HG02970 (cell line): ENCODE results near the gene GRIK4.

Experiments
- ATAC-seq: cut with Tn5 transposase; IDR thresholded peaks from one replicate; pipeline ENCODE4 v1.9.1; 2021; ENCODE audit warnings: mild to moderate bottlenecking, moderate library complexity, moderate number of reproducible peaks; ENCODE audit not compliant: unreplicated experiment, low FRiP score

Gene GRIK4

GRCh38 chr11:120958185-120958584 lies 446.6 kb downstream of the GRIK4 start:
- ATAC-seq = no peak

- ATAC-seq = no peak
Measured at GRCh38 chr11:120959189-120959588, 447.6 kb downstream of the GRIK4 start.

GRCh38 chr11:120964857-120965256 lies 453.3 kb downstream of the GRIK4 start:
- no peak for ATAC-seq

GRCh38 chr11:120966840-120967239 lies 455.3 kb downstream of the GRIK4 start:
- ATAC-seq = no peak

GRCh38 chr11:120969993-120970392 lies 458.4 kb downstream of the GRIK4 start:
- no peak for ATAC-seq

- no peak for ATAC-seq
Measured at GRCh38 chr11:120971825-120972224, 460.3 kb downstream of the GRIK4 start.

- ATAC-seq = no peak
Measured at GRCh38 chr11:120972621-120973020, 461.1 kb downstream of the GRIK4 start.

- no peak for ATAC-seq
Measured at GRCh38 chr11:120973501-120973900, 462.0 kb downstream of the GRIK4 start.

GRCh38 chr11:120974466-120974865 lies 462.9 kb downstream of the GRIK4 start:
- no peak for ATAC-seq

- ATAC-seq = no peak
Measured at GRCh38 chr11:120974965-120975364, 463.4 kb downstream of the GRIK4 start.

- no peak for ATAC-seq
Measured at GRCh38 chr11:120977266-120978137, 466.0 kb downstream of the GRIK4 start.

- ATAC-seq = no peak
Measured at GRCh38 chr11:120978701-120979100, 467.2 kb downstream of the GRIK4 start.

- peak; percentile 53 for ATAC-seq
Measured at GRCh38 chr11:120985718-120986569, 474.4 kb downstream of the GRIK4 start.

GRCh38 chr11:120988603-120989002 lies 477.1 kb downstream of the GRIK4 start:
- ATAC-seq = no peak

GRCh38 chr11:120991830-120992686 lies 480.5 kb downstream of the GRIK4 start:
- ATAC-seq = no peak

GRCh38 chr11:120994091-120994859 lies 482.7 kb downstream of the GRIK4 start:
- no peak for ATAC-seq

- ATAC-seq = no peak
Measured at GRCh38 chr11:120995184-120995583, 483.6 kb downstream of the GRIK4 start.

GRCh38 chr11:120996973-120997372 lies 485.4 kb downstream of the GRIK4 start:
- ATAC-seq = no peak

GRCh38 chr11:120998581-120998980 lies 487.0 kb downstream of the GRIK4 start:
- no peak for ATAC-seq
